ENCODE results near the gene SORBS2.

SORBS2 gene

GRCh38 chr4:185847352-185848097 is 35.5 kb upstream of the SORBS2 start:
- H3K27ac Mint-ChIP-seq: no peak overlapping the region
- H3K4me1 Mint-ChIP-seq: peaks cover 31% of the 10 kb centered on the region
- peaks cover 3% of the 10 kb centered on the region for H3K27me3 Mint-ChIP-seq (ENCODE audit: low read depth, poor library complexity)
- H3K4me3 Mint-ChIP-seq: peak overlapping the region; percentile 47
- no peak for DNase-seq
- H3K9me3 Mint-ChIP-seq: peaks cover 41% of the 10 kb centered on the region
- H3K36me3 Mint-ChIP-seq (ENCODE audit: low read depth): peaks cover 22% of the 10 kb centered on the region
- TF ChIP-seq, protein P1, sequence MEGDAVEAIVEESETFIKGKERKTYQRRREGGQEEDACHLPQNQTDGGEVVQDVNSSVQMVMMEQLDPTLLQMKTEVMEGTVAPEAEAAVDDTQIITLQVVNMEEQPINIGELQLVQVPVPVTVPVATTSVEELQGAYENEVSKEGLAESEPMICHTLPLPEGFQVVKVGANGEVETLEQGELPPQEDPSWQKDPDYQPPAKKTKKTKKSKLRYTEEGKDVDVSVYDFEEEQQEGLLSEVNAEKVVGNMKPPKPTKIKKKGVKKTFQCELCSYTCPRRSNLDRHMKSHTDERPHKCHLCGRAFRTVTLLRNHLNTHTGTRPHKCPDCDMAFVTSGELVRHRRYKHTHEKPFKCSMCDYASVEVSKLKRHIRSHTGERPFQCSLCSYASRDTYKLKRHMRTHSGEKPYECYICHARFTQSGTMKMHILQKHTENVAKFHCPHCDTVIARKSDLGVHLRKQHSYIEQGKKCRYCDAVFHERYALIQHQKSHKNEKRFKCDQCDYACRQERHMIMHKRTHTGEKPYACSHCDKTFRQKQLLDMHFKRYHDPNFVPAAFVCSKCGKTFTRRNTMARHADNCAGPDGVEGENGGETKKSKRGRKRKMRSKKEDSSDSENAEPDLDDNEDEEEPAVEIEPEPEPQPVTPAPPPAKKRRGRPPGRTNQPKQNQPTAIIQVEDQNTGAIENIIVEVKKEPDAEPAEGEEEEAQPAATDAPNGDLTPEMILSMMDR (IDR thresholded peaks at IDR 0.05): no peak

- Mint-ChIP-seq H3K27ac (peak overlapping the region; percentile 52), H3K9me3 (peaks cover 41% of the 10 kb centered on the region), H3K4me3 (peak overlapping the region; percentile 17), H3K27me3 (ENCODE audit: low read depth, poor library complexity) (peaks cover 3% of the 10 kb centered on the region), H3K4me1 (peaks cover 31% of the 10 kb centered on the region), H3K36me3 (ENCODE audit: low read depth) (peaks cover 22% of the 10 kb centered on the region)
- no peak for DNase-seq
- TF ChIP-seq, protein P1 (IDR thresholded peaks at IDR 0.05): no peak
Observed at GRCh38 chr4:185846505-185847150, 34.6 kb upstream of the SORBS2 start.

GRCh38 chr4:185845966-185846365 is 34.0 kb upstream of the SORBS2 start:
- TF ChIP-seq, protein P1 (IDR thresholded peaks at IDR 0.05): no peak
- H3K27me3 Mint-ChIP-seq (ENCODE audit: low read depth, poor library complexity): peaks cover 3% of the 10 kb centered on the region
- DNase-seq: no peak
- H3K9me3 Mint-ChIP-seq: peaks cover 39% of the 10 kb centered on the region
- H3K27ac Mint-ChIP-seq: no peak overlapping the region
- H3K36me3 Mint-ChIP-seq (ENCODE audit: low read depth): peaks cover 22% of the 10 kb centered on the region
- H3K4me1 Mint-ChIP-seq: peaks cover 31% of the 10 kb centered on the region
- no peak overlapping the region for H3K4me3 Mint-ChIP-seq

- peaks cover 3% of the 10 kb centered on the region for H3K27me3 Mint-ChIP-seq (ENCODE audit: low read depth, poor library complexity)
Observed at GRCh38 chr4:185841451-185841850, 29.5 kb upstream of the SORBS2 start.

GRCh38 chr4:185840953-185841352 is 29.0 kb upstream of the SORBS2 start:
- Mint-ChIP-seq H3K4me1 (peaks cover 3% of the 10 kb centered on the region), H3K4me3 (no peak overlapping the region), H3K36me3 (ENCODE audit: low read depth) (peaks cover 17% of the 10 kb centered on the region), H3K9me3 (peaks cover 19% of the 10 kb centered on the region), H3K27me3 (ENCODE audit: low read depth, poor library complexity) (peaks cover 3% of the 10 kb centered on the region), H3K27ac (no peak overlapping the region)
- TF ChIP-seq, protein P1 (IDR thresholded peaks at IDR 0.05): no peak
- DNase-seq: no peak

More at GRCh38 chr4:185841451-185841850, 29.5 kb upstream of the SORBS2 start:
- Mint-ChIP-seq H3K9me3 (peaks cover 21% of the 10 kb centered on the region), H3K4me1 (peaks cover 8% of the 10 kb centered on the region), H3K36me3 (ENCODE audit: low read depth) (peaks cover 18% of the 10 kb centered on the region), H3K27ac (no peak overlapping the region), H3K4me3 (no peak overlapping the region)
- DNase-seq: no peak
- TF ChIP-seq, protein P1 (IDR thresholded peaks at IDR 0.05): no peak

All from nephron progenitor cell (in vitro differentiated cells).